ENCODE measurements around the gene PLD4.
"Not testable (repeated sequence)": the region's sequence is repeated elsewhere in the genome, so short reads cannot be mapped to it uniquely, and the experiment has no call there.

The PLD4 gene

GRCh38 chr14:104900639-104901512 is 23.8 kb upstream of the PLD4 start:
- no peak for DNase-seq

- no peak for DNase-seq
Observed at GRCh38 chr14:104903990-104904389, 20.7 kb upstream of the PLD4 start.

- DNase-seq = not testable (repeated sequence)
Observed at GRCh38 chr14:104904650-104905578, 19.8 kb upstream of the PLD4 start.

- DNase-seq = not testable (repeated sequence)
Observed at GRCh38 chr14:104905579-104905933, 19.1 kb upstream of the PLD4 start.

GRCh38 chr14:104908303-104908702 is 16.4 kb upstream of the PLD4 start:
- no peak for DNase-seq

- DNase-seq = no peak
Observed at GRCh38 chr14:104912053-104912452, 12.6 kb upstream of the PLD4 start.

GRCh38 chr14:104913435-104913834 is 11.2 kb upstream of the PLD4 start:
- peak; percentile 52 for DNase-seq

GRCh38 chr14:104917116-104917515 is 7.6 kb upstream of the PLD4 start:
- no peak for DNase-seq

GRCh38 chr14:104917993-104918392 is 6.7 kb upstream of the PLD4 start:
- DNase-seq = no peak

- not testable (repeated sequence) for DNase-seq
Observed at GRCh38 chr14:104919152-104919992, 5.3 kb upstream of the PLD4 start.

- no peak for DNase-seq
Observed at GRCh38 chr14:104919993-104920315, 4.7 kb upstream of the PLD4 start.

GRCh38 chr14:104923640-104924420 is 849 bp upstream of the PLD4 start:
- DNase-seq = no peak

- DNase-seq = no peak
Observed at GRCh38 chr14:104925214-104925854, 655 bp downstream of the PLD4 start.

- no peak for DNase-seq
Observed at GRCh38 chr14:104925855-104926609, 1.4 kb downstream of the PLD4 start.

GRCh38 chr14:104926619-104927431 is 2.1 kb downstream of the PLD4 start:
- DNase-seq = no peak

GRCh38 chr14:104927432-104927816 is 2.7 kb downstream of the PLD4 start:
- DNase-seq = no peak

- DNase-seq = no peak
Observed at GRCh38 chr14:104927901-104928300, 3.2 kb downstream of the PLD4 start.

GRCh38 chr14:104928391-104929133 is 3.9 kb downstream of the PLD4 start:
- no peak for DNase-seq
